K562 (cell line): ENCODE data around the gene CEP131. TPM values are rescaled to one million over a fixed set of nuclear protein-coding genes. Genes with fewer than 3 reads are reported as not detected.

Source experiments
- ATAC-seq: fragments of 200-7000 bp; cut with Tn5 transposase; 3 replicates; pipeline ENCODE4 v1.9.1; 2020; ENCODE audit warnings: moderate library complexity
- BruUV-seq: library from RNA; stranded (reverse); fragments of 400-500 nt; replicated peaks from 2 replicates; lab custom pipeline; 2021; lab: Mats Ljungman, UMichigan
- CTCF ChIA-PET: fragments of 300-600 bp; formaldehyde crosslinking; extraction: SDS; loops from one replicate; lab custom pipeline; 2021; ENCODE audit warnings: low intra/inter-chr PET ratio; lab: Yijun Ruan, JAX
- POLR2A ChIA-PET: fragments of 300-600, 350-650 bp; sonication (Branson Sonifier 250); formaldehyde crosslinking; extraction: SDS; loops from one replicate; lab custom pipeline; 2021; ENCODE audit warnings: antibody characterized with exemption, inconsistent platforms; lab: Yijun Ruan, JAX
- DNase-seq, 4 experiments: peaks; one replicate each; pipeline versions ENCODE4 v3.0.0 to v3.0.0-alpha.2; 2011 to 2018; ENCODE audit warnings: low spot score in 3 of 4, mixed read lengths in 3 of 4; ENCODE audit errors: extremely low read depth in 1 of 4
- FAIRE-seq: peaks from 2 replicates; lab custom pipeline; 2011; peaks lifted over from hg19 to GRCh38; lab: Jason Lieb, UNC
- H2AFZ ChIP-seq: 2 replicates; pipeline ENCODE4 v1.6.0; 2011; ENCODE audit warnings: low read depth, low read length, control low read depth, inconsistent platforms
- H3K27ac ChIP-seq: fragments of 200-600 bp; 3 replicates; pipeline ENCODE4 v1.8.0; 2011; ENCODE audit warnings: low read depth, mild to moderate bottlenecking, control low read depth, inconsistent platforms, low read length, moderate library complexity, mixed read lengths; ENCODE audit errors: extremely low read depth
- H3K27me3 ChIP-seq, 2 experiments: fragments of 300-600 bp in 1 of 2; 2 replicates in 1 of 2; 3 replicates in 1 of 2; pipeline versions ENCODE4 v1.6.0 to v1.8.0; 2011; ENCODE audit warnings: inconsistent platforms in 2 of 2, low read length in 2 of 2, mild to moderate bottlenecking in 1 of 2, mixed read lengths in 1 of 2, moderate library complexity in 1 of 2; ENCODE audit not compliant: control insufficient read depth in 2 of 2, insufficient read depth in 2 of 2
- H3K36me3 ChIP-seq: fragments of 300-600 bp; 3 replicates; pipeline ENCODE4 v1.8.0; 2011; ENCODE audit warnings: mild to moderate bottlenecking, low read length, inconsistent platforms; ENCODE audit not compliant: control insufficient read depth, insufficient read depth
- H3K4me1 ChIP-seq, 2 experiments: fragments of 200-600 bp in 1 of 2; replicated peaks in 1 of 2; 2 replicates in 1 of 2; 3 replicates in 1 of 2; pipeline versions ENCODE4 v1.5.1 to v1.8.0; 2011; ENCODE audit warnings: inconsistent platforms in 2 of 2, low read length in 2 of 2, mild to moderate bottlenecking in 1 of 2, mixed read lengths in 1 of 2, moderate library complexity in 1 of 2; ENCODE audit not compliant: control insufficient read depth in 2 of 2, insufficient read depth in 2 of 2
- H3K4me2 ChIP-seq: 2 replicates; pipeline ENCODE4 v1.6.1; 2011; ENCODE audit warnings: low read length, control low read depth, inconsistent platforms, mixed read lengths; ENCODE audit not compliant: insufficient read depth
- H3K4me3 ChIP-seq: fragments of 200-600 bp; sonication (generic), shearing (Covaris generic); 2 replicates; pipeline ENCODE4 v1.5.1; 2016; ENCODE audit warnings: control low read depth, inconsistent platforms
- H3K79me2 ChIP-seq: fragments of 200-600 bp; 3 replicates; pipeline ENCODE4 v1.8.0; 2011; ENCODE audit warnings: low read length, inconsistent platforms; ENCODE audit not compliant: control insufficient read depth, insufficient read depth
- H3K9ac ChIP-seq, 2 experiments: 2 replicates each; pipeline versions ENCODE4 v1.6.0 to v1.6.1; 2011; ENCODE audit warnings: low read depth in 2 of 2, low read length in 2 of 2, control low read depth in 1 of 2, inconsistent platforms in 1 of 2, mild to moderate bottlenecking in 1 of 2, mixed read lengths in 1 of 2; ENCODE audit not compliant: insufficient read depth in 1 of 2
- H3K9me1 ChIP-seq: one replicate; pipeline ENCODE4 v1.6.0; 2011; ENCODE audit warnings: inconsistent platforms, mild to moderate bottlenecking, low read length, moderate library complexity; ENCODE audit not compliant: control insufficient read depth, insufficient read depth
- H3K9me3 ChIP-seq: replicated peaks from 2 replicates; pipeline ENCODE4 v1.5.1; 2011; ENCODE audit warnings: low read depth, low read length, inconsistent platforms; ENCODE audit not compliant: control insufficient read depth, insufficient read depth
- H4K20me1 ChIP-seq: replicated peaks from 2 replicates; pipeline ENCODE4 v1.6.1; 2011; ENCODE audit warnings: low read length, inconsistent platforms, mixed read lengths; ENCODE audit not compliant: control insufficient read depth, insufficient read depth
- HDGF ChIP-seq: fragments of 450-650 bp; IDR thresholded peaks from 2 replicates; pipeline ENCODE4 v1.6.1; 2016
- NCOA4 ChIP-seq: fragments of 450-650 bp; IDR thresholded peaks from 2 replicates; pipeline ENCODE4 v1.6.1; 2018; ENCODE audit warnings: mild to moderate bottlenecking; ENCODE audit not compliant: partially characterized antibody
- RAD21 ChIP-seq, 2 experiments: fragments of 250-450 bp in 1 of 2; fragments of 450-650 bp in 1 of 2; sonication (Bioruptor Pico) in 1 of 2; formaldehyde crosslinking in 1 of 2; IDR thresholded peaks in 1 of 2; conservative IDR thresholded peaks in 1 of 2; 2 replicates each; pipeline versions ENCODE4 v1.4.0 to v1.8.0; 2020 to 2022; ENCODE audit warnings: mild to moderate bottlenecking in 2 of 2, moderate library complexity in 1 of 2
- SMAD3 ChIP-seq: fragments of 450-650 bp; formaldehyde crosslinking; conservative IDR thresholded peaks from 2 replicates; pipeline ENCODE4 v1.4.0; 2020; ENCODE audit warnings: mild to moderate bottlenecking
- TARDBP ChIP-seq: fragments of 450-650 bp; IDR thresholded peaks from 2 replicates; pipeline ENCODE4 v1.6.1; 2016
- TCF3 ChIP-seq: sonication (generic); formaldehyde crosslinking; IDR thresholded peaks from 2 replicates; pipeline ENCODE4 v1.4.0; 2020; ENCODE audit warnings: mild to moderate bottlenecking, missing genetic modification reagents
- WGBS: fragments of 100-300 bp; shearing (Covaris generic); methylation state at CpG from one replicate; pipeline ENCODE4 v1.1.6; 2016; ENCODE audit warnings: low coverage, mixed read lengths; ENCODE audit not compliant: insufficient coverage; ENCODE audit errors: missing lambda C conversion rate; 5-methylcytosine and 5-hydroxymethylcytosine counted together
- in situ Hi-C: fragments of 300-500 bp; cut with MboI; formaldehyde crosslinking; loops from 4 replicates; pipeline ENCODE4 v1.15.0; 2018; ENCODE audit warnings: inconsistent platforms, mixed read lengths
- intact Hi-C: fragments of 100-400 bp; cut with micrococcal nuclease; formaldehyde crosslinking; loops from 2 replicates; pipeline ENCODE4 v1.14.2; 2022
- polyA plus RNA-seq, 8 experiments: library from polyadenylated mRNA; depleted of rRNA in 4 of 8; stranded (reverse) in 5 of 8; unstranded in 3 of 8; fragments of >200 nt; fragmentation: Nextera tagmentation in 2 of 8; fragmentation: Illumina TruSeq in 1 of 8; extraction: Ambion mirVana in 2 of 8; extraction: Trizol in 1 of 8; gene quantifications; 2 replicates each; pipeline versions ENCODE4 v1.2.1 to v1.2.3, GENCODE V29; 2011 to 2014; ENCODE audit warnings: inconsistent platforms in 1 of 8, missing spikeins in 1 of 8
- total RNA-seq, 7 experiments: library from RNA; depleted of rRNA in 6 of 7; stranded (reverse); fragments of >200 nt in 6 of 7; fragmentation: Illumina TruSeq in 2 of 7; extraction: Trizol in 2 of 7; gene quantifications; 2 replicates each; pipeline versions ENCODE4 v1.2.1 to v1.2.3, GENCODE V29; 2011 to 2021; ENCODE audit warnings: low replicate concordance in 1 of 7
- TF ChIP-seq, protein P1 (sequence below): IDR thresholded peaks from 2 replicates; pipeline ENCODE4 v1.6.1; 2012; ENCODE audit warnings: low read depth, low read length, improper control_type of control experiment, borderline replicate concordance
- TF ChIP-seq, protein P2 (sequence below): fragments of 250-450 bp; sonication (Bioruptor Pico); IDR thresholded peaks from 2 replicates; pipeline ENCODE4 v1.6.1; 2021; ENCODE audit warnings: mild to moderate bottlenecking

Gene CEP131
- total and polyA plus RNA-seq, 9 of the 15 experiments (the other 6 are each of a cell fraction or from before 2014, with no cell fraction given), result 0.24 to 21.2 (median 2.3) TPM

GRCh38 chr17:81161536-81161935 is 61.2 kb downstream of the CEP131 start:
- no peak overlapping the region for H3K4me3 ChIP-seq
- no peak overlapping the region for H3K9ac ChIP-seq
- ATAC-seq, result no peak
- peaks cover 44 to 90% of the 10 kb centered on the region in 2 experiments; a peak in 4 of 5 replicates for H3K27me3 ChIP-seq
- DNase-seq, result no peak
- intact Hi-C loops, result no loop called here
- ChIA-PET CTCF (no interaction called here), POLR2A (no interaction called here)
- 32% methylated on average over 15 of the region's 15 CpGs for WGBS
- H3K9me3 ChIP-seq, result no peaks in the 10 kb centered on the region
- H3K4me2 ChIP-seq, result no peak overlapping the region
- H3K36me3 ChIP-seq, result no peaks in the 10 kb centered on the region
- peaks cover 0 to 88% of the 10 kb centered on the region in 2 experiments; a peak in 2 of 5 replicates for H3K4me1 ChIP-seq
- BruUV-seq, result no TSS peak
- H2AFZ ChIP-seq, result no peak overlapping the region
- H3K27ac ChIP-seq, result no peak overlapping the region
- TF ChIP-seq, protein P1, sequence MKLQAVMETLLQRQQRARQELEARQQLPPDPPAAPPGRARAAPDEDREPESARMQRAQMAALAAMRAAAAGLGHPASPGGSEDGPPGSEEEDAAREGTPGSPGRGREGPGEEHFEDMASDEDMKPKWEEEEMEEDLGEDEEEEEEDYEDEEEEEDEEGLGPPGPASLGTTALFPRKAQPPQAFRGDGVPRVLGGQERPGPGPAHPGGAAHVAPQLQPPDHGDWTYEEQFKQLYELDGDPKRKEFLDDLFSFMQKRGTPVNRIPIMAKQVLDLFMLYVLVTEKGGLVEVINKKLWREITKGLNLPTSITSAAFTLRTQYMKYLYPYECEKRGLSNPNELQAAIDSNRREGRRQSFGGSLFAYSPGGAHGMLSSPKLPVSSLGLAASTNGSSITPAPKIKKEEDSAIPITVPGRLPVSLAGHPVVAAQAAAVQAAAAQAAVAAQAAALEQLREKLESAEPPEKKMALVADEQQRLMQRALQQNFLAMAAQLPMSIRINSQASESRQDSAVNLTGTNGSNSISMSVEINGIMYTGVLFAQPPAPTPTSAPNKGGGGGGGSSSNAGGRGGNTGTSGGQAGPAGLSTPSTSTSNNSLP, result no peak
- TF ChIP-seq HDGF (no peak), TARDBP (no peak), SMAD3 (no peak), NCOA4 (no peak), RAD21 (CRISPR knock-in tag; conservative IDR thresholded peaks at IDR 0.05 in 1 of 2, IDR thresholded peaks at IDR 0.05 in 1 of 2) (no peak), TCF3 (no peak)
- TF ChIP-seq, protein P2, sequence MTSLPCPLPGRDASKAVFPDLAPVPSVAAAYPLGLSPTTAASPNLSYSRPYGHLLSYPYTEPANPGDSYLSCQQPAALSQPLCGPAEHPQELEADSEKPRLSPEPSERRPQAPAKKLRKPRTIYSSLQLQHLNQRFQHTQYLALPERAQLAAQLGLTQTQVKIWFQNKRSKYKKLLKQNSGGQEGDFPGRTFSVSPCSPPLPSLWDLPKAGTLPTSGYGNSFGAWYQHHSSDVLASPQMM (CRISPR knock-in tag), result no peak
- FAIRE-seq, result no peak
- no peaks in the 10 kb centered on the region for H3K79me2 ChIP-seq
- in situ Hi-C loops, result no loop called here
- no peaks in the 10 kb centered on the region; the same call in 1 of the 2 replicates for H4K20me1 ChIP-seq
- no peaks in the 10 kb centered on the region for H3K9me1 ChIP-seq
